ENCODE results near the gene CSGALNACT2.
"Not testable (repeated sequence)": the region's sequence is repeated elsewhere in the genome, so short reads cannot be mapped to it uniquely, and the experiment has no call there.

The CSGALNACT2 gene

GRCh38 chr10:43138021-43138756 is at the start of gene CSGALNACT2:
Gene CSGALNACT2, plus strand, starts transcription at chr10:43138445. Its CDS starts 16,705 bp downstream, at chr10:43155150.
- DNase-seq (ENCODE audit: low read depth in 1 of 2, low spot score in 1 of 2), result peak; percentile 69 to 84

GRCh38 chr10:43089519-43089918 is 48.7 kb upstream of the CSGALNACT2 start:
- no peak for DNase-seq (ENCODE audit: low read depth in 1 of 2, low spot score in 1 of 2)

GRCh38 chr10:43090188-43090587 is 48.1 kb upstream of the CSGALNACT2 start:
- no peak for DNase-seq (ENCODE audit: low read depth in 1 of 2, low spot score in 1 of 2)

GRCh38 chr10:43090664-43091063 is 47.6 kb upstream of the CSGALNACT2 start:
- no peak for DNase-seq (ENCODE audit: low read depth in 1 of 2, low spot score in 1 of 2)

GRCh38 chr10:43091846-43092245 is 46.4 kb upstream of the CSGALNACT2 start:
- no peak for DNase-seq (ENCODE audit: low read depth in 1 of 2, low spot score in 1 of 2)

GRCh38 chr10:43093423-43094076 is 44.7 kb upstream of the CSGALNACT2 start:
- DNase-seq (ENCODE audit: low read depth in 1 of 2, low spot score in 1 of 2), result no peak

- no peak for DNase-seq (ENCODE audit: low read depth in 1 of 2, low spot score in 1 of 2)
These were observed 44.2 kb upstream of the CSGALNACT2 start for GRCh38 chr10:43094085-43094484.

- not testable (repeated sequence) for DNase-seq (ENCODE audit: low read depth in 1 of 2, low spot score in 1 of 2)
These were observed 38.9 kb upstream of the CSGALNACT2 start for GRCh38 chr10:43099339-43099738.

- DNase-seq (ENCODE audit: low read depth in 1 of 2, low spot score in 1 of 2), result no peak
These were observed 38.3 kb upstream of the CSGALNACT2 start for GRCh38 chr10:43099928-43100327.

GRCh38 chr10:43100366-43100765 is 37.9 kb upstream of the CSGALNACT2 start:
- DNase-seq (ENCODE audit: low read depth in 1 of 2, low spot score in 1 of 2), result no peak

- no peak for DNase-seq (ENCODE audit: low read depth in 1 of 2, low spot score in 1 of 2)
These were observed 36.0 kb upstream of the CSGALNACT2 start for GRCh38 chr10:43102063-43102828.

GRCh38 chr10:43105102-43105955 is 32.9 kb upstream of the CSGALNACT2 start:
- peak; percentile 58 to 74 for DNase-seq (ENCODE audit: low read depth in 1 of 2, low spot score in 1 of 2)

- no peak for DNase-seq (ENCODE audit: low read depth in 1 of 2, low spot score in 1 of 2)
These were observed 32.4 kb upstream of the CSGALNACT2 start for GRCh38 chr10:43105956-43106229.

- DNase-seq (ENCODE audit: low read depth in 1 of 2, low spot score in 1 of 2), result no peak
These were observed 31.8 kb upstream of the CSGALNACT2 start for GRCh38 chr10:43106256-43107091.

- no peak for DNase-seq (ENCODE audit: low read depth in 1 of 2, low spot score in 1 of 2)
These were observed 29.3 kb upstream of the CSGALNACT2 start for GRCh38 chr10:43108951-43109350.

GRCh38 chr10:43109671-43110249 is 28.5 kb upstream of the CSGALNACT2 start:
- no peak for DNase-seq (ENCODE audit: low read depth in 1 of 2, low spot score in 1 of 2)

- DNase-seq (ENCODE audit: low read depth in 1 of 2, low spot score in 1 of 2), result no peak
These were observed 27.7 kb upstream of the CSGALNACT2 start for GRCh38 chr10:43110338-43111071.

- DNase-seq (ENCODE audit: low read depth in 1 of 2, low spot score in 1 of 2), result no peak
These were observed 27.1 kb upstream of the CSGALNACT2 start for GRCh38 chr10:43111101-43111500.

- DNase-seq (ENCODE audit: low read depth in 1 of 2, low spot score in 1 of 2), result no peak
These were observed 26.2 kb upstream of the CSGALNACT2 start for GRCh38 chr10:43111921-43112607.
